GM19240 (cell line): ENCODE data around the gene GYPC.

ENCODE experiments used
- DNase-seq: peaks from one replicate; pipeline ENCODE4 v3.0.0; 2011; ENCODE audit warnings: low spot score; ENCODE audit not compliant: insufficient read length

The GYPC gene

DNA sequence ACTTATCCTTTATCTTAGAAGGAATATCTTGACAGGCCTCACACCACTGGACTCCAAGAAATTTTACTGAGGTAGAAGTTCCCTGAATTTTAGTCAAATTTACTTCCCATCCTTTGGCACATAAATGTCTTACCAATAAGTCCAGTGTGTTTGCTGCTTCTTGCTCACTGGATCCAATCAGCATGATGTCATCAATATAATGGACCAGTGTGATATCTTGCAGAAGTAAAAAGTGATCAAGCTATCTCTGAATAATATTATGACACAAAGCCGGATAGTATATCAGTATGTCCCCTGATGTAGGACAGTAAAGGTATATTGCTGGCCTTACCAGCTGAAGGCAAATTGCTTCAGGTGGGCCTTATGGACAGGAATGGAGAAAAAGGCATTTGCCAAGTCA, 6.9 kb upstream of the GYPC start:
- DNase-seq = no peak

DNA sequence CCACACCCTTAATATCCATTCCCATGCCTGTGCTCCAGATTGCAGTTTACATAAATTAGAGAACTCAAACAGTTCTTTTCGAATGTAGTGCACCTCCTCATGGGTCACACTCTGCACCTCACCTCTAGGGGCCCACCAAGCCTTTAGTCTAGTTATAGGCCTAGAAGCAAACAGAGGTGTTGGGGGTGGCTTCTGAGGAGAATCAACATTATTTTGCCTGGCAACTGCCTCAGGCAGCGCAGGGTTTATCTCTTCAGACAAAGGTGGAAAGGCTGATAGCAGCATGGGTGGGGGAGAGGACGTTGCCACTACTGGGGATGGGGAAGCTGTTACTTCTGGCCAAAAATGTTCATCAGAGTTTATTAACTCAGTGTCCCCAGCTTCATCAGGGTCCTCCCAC, 5.0 kb upstream of the GYPC start:
- DNase-seq = no peak

DNA sequence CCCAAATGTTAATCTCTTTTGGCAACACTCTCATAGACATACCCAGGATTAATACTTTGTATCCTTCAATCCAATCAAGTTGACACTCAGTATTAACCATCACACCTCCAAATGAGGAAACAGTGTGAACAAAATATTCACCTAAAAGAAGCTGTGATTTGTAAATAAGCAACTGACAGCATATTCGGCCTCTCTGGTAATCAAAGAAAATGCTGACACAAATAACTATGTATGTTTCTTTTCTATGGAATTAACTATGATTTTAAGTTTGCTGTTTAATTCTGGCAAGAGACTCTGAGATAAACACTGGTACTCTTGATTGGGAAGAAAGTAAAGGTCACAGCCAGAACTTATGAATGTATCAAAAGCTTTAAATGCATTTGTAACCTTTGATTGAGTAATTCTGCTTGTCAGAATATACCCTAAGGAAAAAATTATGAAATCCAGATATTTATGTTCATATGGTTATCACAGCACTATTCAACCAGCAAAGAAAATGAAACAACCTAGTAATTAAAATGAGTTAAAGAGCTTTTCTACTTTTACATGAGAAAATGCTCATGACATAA, 3.6 kb upstream of the GYPC start:
- no peak for DNase-seq

DNA sequence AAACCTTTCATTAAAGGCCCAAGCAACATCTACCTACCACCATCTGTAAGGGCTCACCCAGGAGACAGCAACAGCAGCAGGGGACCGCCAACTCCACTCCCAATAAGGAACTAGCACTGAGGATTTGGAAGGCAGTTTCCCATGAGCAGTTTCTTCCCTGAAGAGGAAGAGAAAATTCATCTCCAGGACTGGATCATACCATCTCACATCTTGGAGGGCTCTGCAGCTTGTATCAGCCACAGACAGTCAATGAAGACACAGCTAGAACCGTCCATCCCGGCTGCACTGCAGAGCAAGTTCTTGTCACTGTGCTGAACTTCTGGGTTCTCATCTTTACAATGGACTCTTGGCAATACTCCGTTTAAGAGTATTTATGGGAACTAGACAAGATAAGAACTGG, 2.8 kb upstream of the GYPC start:
- no peak for DNase-seq

DNA sequence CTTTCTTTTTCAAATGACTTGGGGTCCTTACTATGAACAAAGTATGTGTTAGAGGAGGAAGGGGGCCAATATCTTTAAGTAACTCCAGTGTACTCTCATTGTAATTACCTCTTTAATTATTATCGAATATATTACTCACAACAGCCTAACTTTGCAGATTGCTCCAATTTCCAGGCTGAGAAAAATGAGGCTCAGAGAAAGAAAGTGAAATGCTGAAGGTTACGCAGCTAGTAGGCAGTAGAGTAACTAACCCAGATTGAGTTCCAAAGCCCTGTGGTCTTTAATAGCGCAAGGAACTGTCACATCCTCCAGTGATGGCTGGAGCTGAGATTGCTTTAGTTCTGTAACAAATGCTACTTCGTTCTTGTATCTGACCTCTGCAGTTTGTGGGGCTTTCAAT, 2.2 kb upstream of the GYPC start:
- no peak for DNase-seq

DNA sequence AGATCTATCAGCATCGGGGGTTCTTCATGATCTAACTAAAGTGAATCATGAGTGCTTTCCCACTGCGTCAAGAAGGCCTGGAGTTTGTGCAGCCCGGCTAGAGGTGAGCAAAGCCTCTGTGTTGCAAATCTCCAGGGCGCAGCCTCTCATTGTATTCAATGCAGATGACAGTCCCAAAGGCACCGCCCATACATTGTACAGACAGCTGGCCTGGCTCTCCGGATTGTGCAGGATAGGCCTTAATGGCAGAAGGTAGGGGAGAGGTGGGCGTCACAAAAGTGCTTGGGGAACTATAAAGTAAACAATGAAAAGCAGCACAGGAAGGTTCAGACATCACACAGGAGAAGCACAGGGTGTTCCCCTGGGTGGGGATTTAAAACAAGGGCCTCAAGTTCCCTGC, 907 bp upstream of the GYPC start:
- DNase-seq = no peak

GRCh38 chr2:126656431-126657147, 631 bp downstream of the GYPC start:
- DNase-seq = no peak

- no peak for DNase-seq
Observed at GRCh38 chr2:126657148-126657635, 1.2 kb downstream of the GYPC start.

DNA sequence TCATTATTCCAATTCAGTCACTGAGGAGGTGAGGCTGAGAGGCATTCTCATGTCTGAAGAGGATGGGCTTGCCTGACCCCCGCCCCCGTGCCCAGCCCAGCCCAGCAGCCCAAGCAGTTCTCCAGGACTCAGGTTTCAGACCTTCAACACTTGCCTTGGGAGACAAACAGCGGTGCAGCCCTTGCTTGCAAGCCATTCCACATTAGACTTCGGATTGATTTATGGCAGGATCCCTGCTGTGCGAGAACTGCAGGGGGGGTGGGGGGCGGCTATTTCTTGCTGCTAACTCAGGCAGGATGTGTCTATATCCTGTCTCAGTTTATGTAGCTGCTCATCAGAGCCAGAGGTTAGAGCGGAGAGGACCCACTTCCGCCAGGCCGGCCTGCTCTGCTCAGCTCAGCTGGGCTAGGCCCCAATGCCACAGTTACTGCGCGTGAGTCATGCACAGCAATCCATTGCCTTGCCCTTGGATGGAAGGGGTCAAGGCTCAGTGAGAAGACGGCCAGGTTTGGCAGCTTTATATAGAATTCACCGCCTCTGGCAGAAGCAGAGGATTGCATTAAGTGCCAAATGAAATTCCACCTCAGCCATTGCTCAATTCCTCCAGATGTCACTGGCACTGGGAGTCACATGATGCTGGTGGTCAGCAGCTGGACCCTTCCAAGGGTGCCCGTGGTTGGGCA, 1.8 kb downstream of the GYPC start:
- DNase-seq = no peak

DNA sequence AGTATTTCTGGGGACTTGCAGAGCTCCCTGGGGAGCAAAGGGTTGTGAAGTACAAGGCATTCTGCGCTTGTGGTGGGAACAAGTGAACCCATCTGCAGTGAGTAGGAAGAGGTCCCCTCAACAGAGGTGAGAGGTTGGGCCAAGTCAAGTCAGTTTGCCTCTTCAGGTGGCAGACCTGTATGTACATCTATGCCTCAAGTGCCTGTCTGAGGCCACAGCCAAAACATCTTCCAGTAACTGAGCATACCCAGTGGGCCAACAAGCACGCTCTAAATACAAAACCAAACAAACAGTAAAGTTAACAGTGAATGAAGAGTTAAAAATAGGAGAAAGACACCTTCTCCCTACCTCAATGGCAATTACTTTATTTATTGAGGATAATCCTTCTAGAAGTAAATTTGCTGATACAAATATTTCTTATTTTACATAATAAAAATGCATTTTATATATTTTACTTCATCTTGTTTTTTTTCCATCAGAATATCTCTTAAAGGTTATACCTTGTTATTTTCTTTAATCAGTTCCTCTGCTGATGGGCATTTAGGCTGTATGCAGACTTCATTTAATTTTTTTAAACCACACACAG, 2.5 kb downstream of the GYPC start:
- DNase-seq = no peak

DNA sequence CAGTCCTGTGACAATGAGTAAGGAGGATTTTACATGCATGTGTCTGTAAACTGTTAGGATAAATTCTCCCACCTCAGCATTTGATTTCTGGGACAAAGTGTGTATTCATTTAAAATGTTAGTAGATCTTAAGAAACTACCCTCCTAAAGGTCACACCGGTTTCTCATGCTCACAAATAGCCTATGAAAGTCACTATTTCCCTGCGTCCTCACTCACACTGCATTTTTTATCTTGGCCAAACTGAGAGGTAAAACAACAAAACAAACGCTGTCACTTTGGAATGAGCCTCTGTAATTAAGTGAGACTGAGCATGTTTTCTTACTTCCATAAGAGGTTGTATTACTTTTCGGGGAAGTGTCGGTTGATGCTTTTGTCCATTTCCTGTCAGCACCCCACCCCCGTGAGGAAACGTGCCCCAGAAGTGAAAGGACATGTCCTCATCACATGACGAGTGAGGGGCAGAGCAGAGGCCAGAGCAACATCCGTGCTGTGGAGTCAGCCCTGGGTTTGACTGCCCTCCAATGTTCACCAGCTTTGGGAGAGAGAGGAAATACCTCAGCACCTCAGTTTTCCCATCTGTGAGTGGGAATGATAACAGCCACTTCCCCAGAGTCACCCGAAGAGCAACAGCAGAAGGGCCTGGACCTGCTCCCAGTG, 3.1 kb downstream of the GYPC start:
- no peak for DNase-seq

GRCh38 chr2:126659562-126660467, 3.9 kb downstream of the GYPC start:
- DNase-seq = no peak

GRCh38 chr2:126660971-126661370, 5.0 kb downstream of the GYPC start:
- no peak for DNase-seq

DNA sequence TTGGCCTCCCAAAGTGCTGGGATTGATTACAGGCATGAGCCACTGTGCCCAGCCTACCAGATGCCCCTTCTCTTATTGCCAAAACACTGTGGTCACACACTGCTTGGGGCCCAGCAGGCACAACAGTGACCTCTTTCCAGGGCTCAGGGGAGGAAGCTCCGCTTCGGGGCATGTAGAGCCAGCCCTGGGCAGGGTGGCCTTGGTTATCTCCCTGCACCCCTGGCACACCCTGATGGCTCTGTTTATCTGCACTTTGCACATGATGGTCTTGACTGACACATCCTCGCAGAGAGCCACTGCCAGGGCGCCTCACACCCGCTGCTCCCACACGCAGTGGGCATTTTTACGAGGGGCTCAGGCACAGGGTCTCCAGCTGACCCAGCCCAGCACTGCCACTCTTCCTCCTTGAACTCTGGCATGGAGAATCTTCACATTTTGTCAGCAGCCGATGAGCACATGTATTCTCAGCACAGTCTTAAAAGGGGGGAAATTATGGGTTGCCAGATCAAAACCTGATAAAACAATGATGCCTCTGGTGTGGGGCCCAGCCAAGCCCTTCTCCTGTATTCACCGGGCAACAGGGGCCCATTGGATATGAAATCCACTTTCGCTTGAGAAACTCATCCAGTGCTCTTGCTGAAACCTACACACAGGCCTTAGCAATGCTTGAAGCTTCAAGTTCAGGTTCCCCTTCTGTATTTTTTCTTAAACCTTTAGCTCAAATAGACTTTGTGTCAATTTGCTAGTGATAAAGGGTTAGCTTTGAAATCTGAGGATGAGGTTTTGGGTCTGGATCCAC, 5.9 kb downstream of the GYPC start:
- DNase-seq = no peak

DNA sequence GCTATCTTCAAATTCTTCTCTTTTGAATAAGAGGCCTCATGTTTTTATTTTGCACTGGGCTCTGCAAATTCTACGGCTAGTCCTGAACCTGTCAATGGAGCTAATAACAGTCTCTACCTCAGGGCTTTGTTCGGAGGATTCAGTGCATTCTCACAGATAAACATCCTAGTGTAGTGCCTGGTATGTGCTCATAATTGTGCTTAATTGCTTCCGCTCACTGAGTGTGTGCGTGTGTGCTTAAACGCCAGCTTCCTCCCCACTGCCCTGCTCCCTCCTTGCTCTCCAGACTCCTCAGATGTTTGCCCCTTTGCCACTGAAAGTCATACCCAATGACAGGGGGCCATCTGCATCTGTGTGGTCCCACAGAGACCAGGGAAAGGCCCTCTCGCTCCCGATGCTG, 6.7 kb downstream of the GYPC start:
- DNase-seq = no peak

- no peak for DNase-seq
Observed at GRCh38 chr2:126663184-126663963, 7.4 kb downstream of the GYPC start.

GRCh38 chr2:126664234-126664633, 8.3 kb downstream of the GYPC start:
- peak; percentile 53 for DNase-seq

GRCh38 chr2:126664639-126665038, 8.7 kb downstream of the GYPC start:
- DNase-seq = no peak

DNA sequence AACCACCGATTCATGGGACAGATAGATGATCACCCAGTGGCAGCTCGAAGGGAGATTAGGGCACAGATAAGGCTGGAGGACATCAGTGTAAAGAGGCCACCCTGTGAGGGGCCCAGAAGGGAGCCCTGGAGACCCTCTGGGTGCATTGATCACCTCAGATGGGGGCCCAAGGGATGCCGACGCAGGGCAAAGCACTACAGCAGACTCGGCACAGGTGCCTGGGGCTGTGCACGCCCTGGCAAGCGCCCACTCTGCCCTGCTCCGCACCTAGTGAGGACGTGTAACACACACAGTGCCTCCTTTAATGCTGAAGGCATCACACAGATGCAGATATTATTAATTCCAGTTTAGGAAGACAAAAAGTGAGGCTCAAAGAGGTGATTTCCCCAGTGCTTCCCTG, 9.5 kb downstream of the GYPC start:
- no peak for DNase-seq
